Spinal cord (tissue), 10 donors: Measurements from ENCODE around the gene LRFN2. TPM values are rescaled to one million over a fixed set of nuclear protein-coding genes. Genes with fewer than 3 reads are reported as not detected.

ENCODE experiments used
- DNase-seq, 6 donors: peaks; one replicate each; pipeline versions ENCODE4 v3.0.0 to v3.0.0-alpha.2; 2013 to 2015; ENCODE audit warnings: low spot score in 6 of 6, low read depth in 4 of 6
- H3K27ac ChIP-seq: one replicate; pipeline ENCODE4 v1.5.1; 2013; ENCODE audit warnings: low read depth, low read length, control low read depth
- H3K27me3 ChIP-seq: one replicate; pipeline ENCODE4 v1.6.1; 2013; ENCODE audit warnings: low read length; ENCODE audit not compliant: control insufficient read depth, insufficient read depth
- H3K36me3 ChIP-seq: one replicate; pipeline ENCODE4 v1.6.1; 2013; ENCODE audit warnings: low read length; ENCODE audit not compliant: control insufficient read depth, insufficient read depth
- H3K4me1 ChIP-seq: one replicate; pipeline ENCODE4 v1.6.1; 2013; ENCODE audit warnings: low read length; ENCODE audit not compliant: control insufficient read depth, insufficient read depth
- H3K4me3 ChIP-seq: one replicate; pipeline ENCODE4 v1.5.1; 2013; ENCODE audit warnings: low read depth, low read length, control low read depth
- H3K9me3 ChIP-seq: one replicate; pipeline ENCODE4 v1.6.1; 2013; ENCODE audit warnings: low read length; ENCODE audit not compliant: control insufficient read depth, insufficient read depth
- WGBS: methylation state at CpG from one replicate; pipeline ENCODE4 v1.1.5; 2013; ENCODE audit warnings: missing lambda C conversion rate; ENCODE audit not compliant: insufficient coverage; 5-methylcytosine and 5-hydroxymethylcytosine counted together
- long read RNA-seq, 4 donors: transcript quantifications; one replicate each; lab custom pipeline, GENCODE V29; 2026
- polyA plus RNA-seq, 2 donors: library from polyadenylated mRNA; unstranded; fragments of 120-200 nt; gene quantifications; one replicate each; pipeline ENCODE4 v1.2.1, GENCODE V29; 2013; ENCODE audit not compliant: insufficient read length in 2 of 2
- total RNA-seq, 2 donors: library from RNA; depleted of rRNA in 1 of 2; stranded (reverse); fragments of 120-200 nt in 1 of 2; fragments of >200 nt in 1 of 2; gene quantifications; one replicate each; pipeline versions ENCODE4 v1.2.3 to v1.2.4, GENCODE V29; 2013 to 2014
- donor health status: healthy.

Gene LRFN2
- total RNA-seq (1 to 10 TPM; 2.7 to 6.3 TPM), polyA plus RNA-seq (1 to 10 TPM; 8.3 to 8.6 TPM)
- long read RNA-seq, donor 1, transcript LRFN2-201 (3 exons, 3,270 nt), result major isoform, 5 of 5 reads
- long read RNA-seq, donor 1, partial matches to known transcripts, result 0 of 5 reads
- long read RNA-seq, donor 1, other reads (novel, unspliced or antisense), result 0 of 5 reads
- long read RNA-seq, donor 2, result 0 reads
- long read RNA-seq, donor 3, result 0 reads
- long read RNA-seq, donor 4, result 0 reads

DNA sequence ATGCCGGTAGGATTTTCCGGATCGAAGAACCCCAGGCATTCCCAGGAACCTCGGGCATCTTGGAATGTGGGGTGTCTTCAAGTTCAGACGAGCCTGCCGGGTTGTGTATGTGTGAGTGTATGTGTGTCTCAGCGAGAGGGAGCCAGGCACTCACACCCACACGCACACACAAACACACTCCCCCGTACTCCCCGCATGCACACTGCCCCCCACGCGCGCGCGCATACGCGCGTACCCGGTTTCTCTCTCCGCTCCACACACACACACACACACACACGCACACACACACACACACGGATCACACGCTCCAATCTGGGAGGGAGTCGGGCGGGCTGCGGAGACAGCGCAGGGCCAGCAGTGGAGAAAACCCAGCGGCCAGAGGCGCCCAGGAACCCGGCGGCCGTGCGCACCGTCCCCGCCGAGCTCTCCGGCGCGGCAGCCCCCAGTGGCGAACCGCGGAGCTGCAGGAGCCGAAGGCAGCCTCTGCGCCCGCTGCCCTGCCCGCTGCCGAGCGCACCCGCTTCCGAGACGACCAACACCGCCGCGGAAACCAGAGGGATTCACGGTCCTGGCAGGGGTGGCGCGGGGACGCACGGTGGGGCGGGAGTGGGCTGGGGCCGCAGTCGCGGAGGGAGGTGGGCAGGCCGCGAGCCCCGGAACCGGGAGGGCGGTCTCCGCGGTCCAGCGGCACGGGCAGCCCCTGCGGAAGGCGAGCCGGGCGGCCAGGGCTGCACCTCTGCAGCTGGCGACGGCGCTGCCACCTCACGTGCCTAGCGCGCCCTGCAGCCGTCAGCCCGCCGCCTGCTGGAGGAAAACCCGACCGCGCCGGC lies at the start of gene LRFN2:
Gene LRFN2, minus strand, starts transcription at position 125 of the 830 bp plus-strand sequence.
- Histone ChIP-seq H3K36me3 (no peaks in the 10 kb centered on the region), H3K4me3 (peak within 1 kb of the TSS; percentile 51), H3K27ac (no peak within 1 kb of the TSS), H3K4me1 (peaks cover 27% of the 10 kb centered on the region), H3K27me3 (peaks cover 14% of the 10 kb centered on the region), H3K9me3 (no peaks in the 10 kb centered on the region)
- DNase-seq, result peak; percentile 66 to 94 (median 73)
- under 1% methylated on average over 82 of the region's 89 CpGs for WGBS

GRCh38 chr6:40634429-40634828 lies 47.3 kb upstream of the LRFN2 start:
- Histone ChIP-seq H3K36me3 (no peaks in the 10 kb centered on the region), H3K27me3 (no peaks in the 10 kb centered on the region), H3K9me3 (no peaks in the 10 kb centered on the region), H3K4me3 (no peak overlapping the region), H3K4me1 (peaks cover 10% of the 10 kb centered on the region), H3K27ac (no peak overlapping the region)
- 68% methylated on average over 2 of the region's 3 CpGs for WGBS
- peak in 2 of 6 donors; percentile 23 to 32 for DNase-seq

DNA sequence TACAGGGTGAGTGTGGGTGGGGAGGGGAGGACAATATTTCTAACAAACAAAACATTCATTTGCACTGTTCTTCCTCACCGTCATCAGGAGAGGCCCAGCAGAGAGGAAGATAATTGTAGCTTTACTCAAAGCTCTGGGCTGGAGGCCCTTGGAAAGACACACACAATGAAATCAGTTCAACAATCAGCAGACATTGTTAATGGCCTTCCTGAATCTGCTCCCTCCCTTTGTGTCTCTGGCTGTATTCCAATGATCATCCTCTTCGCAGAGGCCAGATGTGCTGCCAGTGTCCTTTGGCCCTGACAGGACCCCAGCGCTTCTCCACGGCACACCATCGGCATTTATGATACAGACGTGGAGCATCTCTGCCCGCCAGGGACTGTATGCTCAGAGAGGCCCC lies 44.6 kb upstream of the LRFN2 start:
- DNase-seq, result peak in 2 of 6 donors; percentile 20 to 21
- no peak overlapping the region for H3K4me3 ChIP-seq
- no peaks in the 10 kb centered on the region for H3K27me3 ChIP-seq
- WGBS, result 46% methylated on average over 7 of the region's 7 CpGs
- no peaks in the 10 kb centered on the region for H3K36me3 ChIP-seq
- H3K9me3 ChIP-seq, result no peaks in the 10 kb centered on the region
- no peak overlapping the region for H3K27ac ChIP-seq
- peaks cover 10% of the 10 kb centered on the region for H3K4me1 ChIP-seq

DNA sequence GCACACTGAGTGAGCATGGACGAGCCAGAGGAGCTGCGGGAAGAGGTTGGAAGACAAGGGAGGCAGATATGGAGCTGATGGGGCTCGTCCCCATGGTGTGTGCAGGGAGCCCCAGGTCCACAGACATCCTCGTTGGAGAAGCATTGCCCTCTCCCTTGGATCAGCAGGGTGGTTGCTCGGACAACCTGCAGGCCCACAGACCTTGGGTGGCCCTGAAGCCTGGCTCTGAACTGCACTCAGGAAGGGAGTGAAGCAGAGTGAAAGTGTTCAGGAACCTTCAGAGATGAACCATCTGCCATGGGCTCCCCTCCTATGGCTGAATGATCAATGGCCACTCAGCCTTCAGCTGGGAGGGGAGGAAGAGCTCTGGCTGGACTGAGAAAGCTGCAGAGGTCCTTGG lies 43.3 kb upstream of the LRFN2 start:
- Histone ChIP-seq H3K27me3 (no peaks in the 10 kb centered on the region), H3K36me3 (no peaks in the 10 kb centered on the region), H3K9me3 (no peaks in the 10 kb centered on the region), H3K4me3 (no peak overlapping the region), H3K4me1 (peaks cover 10% of the 10 kb centered on the region), H3K27ac (no peak overlapping the region)
- no peak for DNase-seq
- 79% methylated on average over 5 of the region's 5 CpGs for WGBS

- no peak overlapping the region for H3K27ac ChIP-seq
- H3K27me3 ChIP-seq, result no peaks in the 10 kb centered on the region
- peak in 2 of 6 donors; percentile 15 to 58 for DNase-seq
- 34% methylated on average over 2 of the region's 6 CpGs for whole genome bisulfite sequencing
- H3K4me1 ChIP-seq, result peaks cover 10% of the 10 kb centered on the region
- H3K36me3 ChIP-seq, result no peaks in the 10 kb centered on the region
- no peak overlapping the region for H3K4me3 ChIP-seq
- H3K9me3 ChIP-seq, result no peaks in the 10 kb centered on the region
Measured at GRCh38 chr6:40630051-40630450, 42.9 kb upstream of the LRFN2 start.

GRCh38 chr6:40629463-40629862 lies 42.3 kb upstream of the LRFN2 start:
- Histone ChIP-seq H3K27ac (no peak overlapping the region), H3K36me3 (no peaks in the 10 kb centered on the region), H3K4me1 (peaks cover 10% of the 10 kb centered on the region), H3K4me3 (no peak overlapping the region), H3K9me3 (no peaks in the 10 kb centered on the region), H3K27me3 (no peaks in the 10 kb centered on the region)
- WGBS, result 92% methylated on average over 5 of the region's 6 CpGs
- DNase-seq, result no peak

GRCh38 chr6:40627316-40627715 lies 40.2 kb upstream of the LRFN2 start:
- no peaks in the 10 kb centered on the region for H3K9me3 ChIP-seq
- 63% methylated on average over 3 of the region's 3 CpGs for WGBS
- H3K27ac ChIP-seq, result no peak overlapping the region
- no peak for DNase-seq
- H3K36me3 ChIP-seq, result no peaks in the 10 kb centered on the region
- H3K27me3 ChIP-seq, result no peaks in the 10 kb centered on the region
- no peak overlapping the region for H3K4me3 ChIP-seq
- peaks cover 10% of the 10 kb centered on the region for H3K4me1 ChIP-seq

DNA sequence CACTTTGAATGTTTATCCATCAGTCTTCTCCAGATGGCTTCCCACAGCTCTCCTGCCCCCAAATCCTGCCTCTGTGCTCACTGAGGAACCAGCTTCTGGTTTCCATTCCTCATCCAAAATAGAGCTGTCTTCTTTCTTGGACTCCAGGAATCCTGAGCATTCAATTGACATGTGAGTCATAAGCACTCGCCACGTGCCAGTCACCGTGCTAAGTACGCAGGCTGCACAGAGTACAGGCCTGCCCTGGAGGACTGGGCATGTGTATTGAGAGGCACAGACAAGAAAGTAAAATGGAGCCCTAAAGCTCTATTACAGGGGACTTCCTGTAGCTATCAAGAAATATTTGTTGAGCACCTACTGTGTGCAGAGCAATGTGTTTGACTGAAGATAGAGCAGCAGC lies 39.7 kb upstream of the LRFN2 start:
- H3K27me3 ChIP-seq, result no peaks in the 10 kb centered on the region
- WGBS, result 87% methylated on average over 4 of the region's 4 CpGs
- peaks cover 10% of the 10 kb centered on the region for H3K4me1 ChIP-seq
- H3K36me3 ChIP-seq, result no peaks in the 10 kb centered on the region
- H3K9me3 ChIP-seq, result no peaks in the 10 kb centered on the region
- no peak overlapping the region for H3K4me3 ChIP-seq
- H3K27ac ChIP-seq, result no peak overlapping the region
- no peak for DNase-seq

GRCh38 chr6:40623932-40624331 lies 36.8 kb upstream of the LRFN2 start:
- Histone ChIP-seq H3K4me1 (no peaks in the 10 kb centered on the region), H3K4me3 (no peak overlapping the region), H3K27me3 (no peaks in the 10 kb centered on the region), H3K9me3 (no peaks in the 10 kb centered on the region), H3K27ac (no peak overlapping the region), H3K36me3 (no peaks in the 10 kb centered on the region)
- no peak for DNase-seq
- WGBS, result no CpG with 5 or more reads among the region's 3 CpGs

DNA sequence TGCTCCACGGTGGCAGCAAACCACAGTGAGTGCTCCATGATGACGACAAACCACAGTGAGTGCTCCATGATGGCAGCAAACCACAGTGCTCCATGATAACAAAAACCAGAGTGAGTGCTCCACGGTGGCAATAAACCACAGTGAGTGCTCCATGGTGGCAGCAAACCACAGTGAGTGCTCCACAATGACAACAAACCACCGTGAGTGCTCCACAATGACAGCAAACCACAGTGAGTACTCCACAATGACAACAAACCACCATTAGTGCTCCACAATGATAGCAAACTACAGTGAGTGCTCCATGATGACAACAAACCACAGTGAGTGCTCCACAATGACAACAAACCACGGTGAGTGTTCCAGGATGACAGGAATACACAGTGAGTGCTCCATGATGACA lies 36.0 kb upstream of the LRFN2 start:
- no peak for DNase-seq
- Histone ChIP-seq H3K36me3 (no peaks in the 10 kb centered on the region), H3K27ac (no peak overlapping the region), H3K27me3 (no peaks in the 10 kb centered on the region), H3K9me3 (no peaks in the 10 kb centered on the region), H3K4me3 (no peak overlapping the region), H3K4me1 (no peaks in the 10 kb centered on the region)
- WGBS, result 82% methylated on average over 5 of the region's 5 CpGs
